Measurements from ENCODE around the gene KCNT2. TPM values are rescaled to one million over a fixed set of nuclear protein-coding genes. Genes with fewer than 3 reads are reported as not detected.

The KCNT2 gene
- total RNA-seq, 4 donors from 2014 or later, result 0.18 to 3.3 (median 2.0) TPM

GRCh38 chr1:196590012-196590708, 18.1 kb downstream of the KCNT2 start:
- Histone ChIP-seq H3K4me1 (no peaks in the 10 kb centered on the region), H3K36me3 (no peaks in the 10 kb centered on the region), H3K27ac (no peak overlapping the region), H3K9me3 (no peaks in the 10 kb centered on the region), H3K4me3 (no peak overlapping the region), H3K27me3 (no peaks in the 10 kb centered on the region)
- DNase-seq, result no peak
- TF ChIP-seq, protein P1, sequence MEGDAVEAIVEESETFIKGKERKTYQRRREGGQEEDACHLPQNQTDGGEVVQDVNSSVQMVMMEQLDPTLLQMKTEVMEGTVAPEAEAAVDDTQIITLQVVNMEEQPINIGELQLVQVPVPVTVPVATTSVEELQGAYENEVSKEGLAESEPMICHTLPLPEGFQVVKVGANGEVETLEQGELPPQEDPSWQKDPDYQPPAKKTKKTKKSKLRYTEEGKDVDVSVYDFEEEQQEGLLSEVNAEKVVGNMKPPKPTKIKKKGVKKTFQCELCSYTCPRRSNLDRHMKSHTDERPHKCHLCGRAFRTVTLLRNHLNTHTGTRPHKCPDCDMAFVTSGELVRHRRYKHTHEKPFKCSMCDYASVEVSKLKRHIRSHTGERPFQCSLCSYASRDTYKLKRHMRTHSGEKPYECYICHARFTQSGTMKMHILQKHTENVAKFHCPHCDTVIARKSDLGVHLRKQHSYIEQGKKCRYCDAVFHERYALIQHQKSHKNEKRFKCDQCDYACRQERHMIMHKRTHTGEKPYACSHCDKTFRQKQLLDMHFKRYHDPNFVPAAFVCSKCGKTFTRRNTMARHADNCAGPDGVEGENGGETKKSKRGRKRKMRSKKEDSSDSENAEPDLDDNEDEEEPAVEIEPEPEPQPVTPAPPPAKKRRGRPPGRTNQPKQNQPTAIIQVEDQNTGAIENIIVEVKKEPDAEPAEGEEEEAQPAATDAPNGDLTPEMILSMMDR (IDR thresholded peaks at IDR 0.05), result no peak
- no peak for TF ChIP-seq POLR2A (IDR thresholded peaks at IDR 0.05)

DNA sequence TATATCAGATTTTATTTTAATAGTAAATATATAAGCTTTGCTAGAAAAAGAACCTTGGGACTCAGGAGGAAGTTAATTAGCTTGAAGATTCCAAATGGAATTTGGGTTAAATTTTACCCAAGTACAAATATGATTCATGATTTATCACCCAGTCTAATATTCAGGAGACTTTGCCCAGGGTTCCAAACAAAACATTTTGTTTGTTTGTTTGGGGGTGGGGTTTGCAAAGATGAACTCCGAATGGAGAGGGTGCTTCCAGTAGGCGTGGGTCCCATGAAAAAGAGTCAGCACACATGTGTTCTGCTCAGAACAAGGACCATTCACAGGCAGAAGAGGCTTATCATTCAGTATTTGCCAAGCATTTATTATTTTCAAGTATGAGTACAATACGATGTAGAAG, 23.5 kb downstream of the KCNT2 start:
- Histone ChIP-seq H3K27ac (no peak overlapping the region), H3K4me1 (no peaks in the 10 kb centered on the region), H3K27me3 (no peaks in the 10 kb centered on the region), H3K9me3 (no peaks in the 10 kb centered on the region), H3K36me3 (no peaks in the 10 kb centered on the region), H3K4me3 (no peak overlapping the region)
- TF ChIP-seq, protein P1 (IDR thresholded peaks at IDR 0.05), result no peak
- no peak for TF ChIP-seq POLR2A (IDR thresholded peaks at IDR 0.05)
- no peak for DNase-seq

DNA sequence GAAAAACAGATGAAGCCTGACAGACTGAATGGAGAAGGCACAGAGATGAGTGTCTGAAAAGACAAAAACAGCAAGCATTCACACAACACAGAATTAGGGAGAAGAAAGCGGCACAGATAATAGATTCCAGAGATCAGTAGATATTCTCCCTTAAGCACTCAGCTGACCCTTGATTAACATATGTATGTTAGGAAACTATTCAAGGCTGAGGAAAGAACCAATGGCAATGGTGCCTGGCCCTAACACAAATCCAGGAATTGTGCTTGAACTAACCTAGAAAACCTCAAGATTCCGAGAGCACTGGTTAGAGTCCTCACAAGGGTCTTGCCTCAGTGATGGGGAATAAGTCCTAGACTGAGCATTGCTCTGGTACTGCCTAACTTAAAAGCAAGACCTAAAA, 30.9 kb downstream of the KCNT2 start:
- no peaks in the 10 kb centered on the region for H3K9me3 ChIP-seq
- DNase-seq, result no peak

GRCh38 chr1:196573226-196573625, 35.0 kb downstream of the KCNT2 start:
- Histone ChIP-seq H3K9me3 (no peaks in the 10 kb centered on the region), H3K27me3 (no peaks in the 10 kb centered on the region), H3K36me3 (no peaks in the 10 kb centered on the region), H3K27ac (no peak overlapping the region), H3K4me3 (no peak overlapping the region), H3K4me1 (no peaks in the 10 kb centered on the region)
- TF ChIP-seq, protein P1 (IDR thresholded peaks at IDR 0.05), result no peak
- TF ChIP-seq POLR2A (IDR thresholded peaks at IDR 0.05), result no peak
- DNase-seq, result no peak

More for the DNA sequence above, 30.9 kb downstream of the KCNT2 start:
- Histone ChIP-seq H3K27ac (no peak overlapping the region), H3K36me3 (no peaks in the 10 kb centered on the region), H3K4me3 (no peak overlapping the region), H3K4me1 (no peaks in the 10 kb centered on the region), H3K27me3 (no peaks in the 10 kb centered on the region)
- TF ChIP-seq, protein P1 (IDR thresholded peaks at IDR 0.05), result no peak
- no peak for TF ChIP-seq POLR2A (IDR thresholded peaks at IDR 0.05)

DNA sequence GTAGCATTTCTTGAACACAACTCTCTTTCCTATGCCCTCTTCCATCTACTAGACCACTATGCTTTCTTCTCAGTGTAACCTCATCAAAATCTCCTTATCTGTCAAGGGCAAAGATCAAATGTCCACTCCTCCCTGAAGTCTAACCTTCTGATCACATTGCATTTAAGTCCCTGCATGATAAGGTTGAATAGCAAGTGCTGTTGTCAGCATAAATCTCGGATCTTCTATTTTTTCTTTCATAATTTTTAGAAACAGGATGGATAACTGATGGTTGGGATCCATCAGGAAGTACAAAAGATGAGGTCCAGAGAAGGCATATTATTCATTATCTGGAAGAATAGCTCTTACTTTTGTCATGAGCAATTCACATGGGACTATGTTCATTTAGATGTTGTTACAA, 41.0 kb downstream of the KCNT2 start:
- Histone ChIP-seq H3K27ac (no peak overlapping the region), H3K36me3 (no peaks in the 10 kb centered on the region), H3K4me1 (no peaks in the 10 kb centered on the region), H3K4me3 (no peak overlapping the region), H3K9me3 (no peaks in the 10 kb centered on the region), H3K27me3 (no peaks in the 10 kb centered on the region)
- no peak for TF ChIP-seq POLR2A (IDR thresholded peaks at IDR 0.05)
- TF ChIP-seq, protein P1 (IDR thresholded peaks at IDR 0.05), result no peak
- no peak for DNase-seq

All from Peyer's patch (tissue), 4 donors.